Activated T-cell treated with anti-CD3 and anti-CD28 coated beads for 4 hours (primary cell): Measurements from ENCODE around the gene KRT6C.
"Not testable (repeated sequence)": the region's sequence is repeated elsewhere in the genome, so short reads cannot be mapped to it uniquely, and the experiment has no call there.

Experiments
- DNase-seq: peaks from one replicate; pipeline ENCODE4 v3.0.0-alpha.2; 2020

Gene KRT6C

GRCh38 chr12:52473768-52474167 lies at the start of gene KRT6C:
Gene KRT6C, minus strand, starts transcription at chr12:52473805. Its CDS starts 68 bp downstream, at chr12:52473737.
- no peak for DNase-seq

GRCh38 chr12:52522346-52523011 lies 48.9 kb upstream of the KRT6C start:
- DNase-seq, result no peak

- no peak for DNase-seq
Measured at GRCh38 chr12:52521568-52522266, 48.1 kb upstream of the KRT6C start.

- DNase-seq, result no peak
Measured at GRCh38 chr12:52521175-52521567, 47.6 kb upstream of the KRT6C start.

- DNase-seq, result no peak
Measured at GRCh38 chr12:52519826-52520662, 46.4 kb upstream of the KRT6C start, which contains the start of gene KRT5. Gene KRT5, minus strand, starts transcription at chr12:52520394. Its CDS starts 98 bp downstream, at chr12:52520296.

GRCh38 chr12:52519387-52519703 lies 45.7 kb upstream of the KRT6C start:
- no peak for DNase-seq

GRCh38 chr12:52518574-52519386 lies 45.2 kb upstream of the KRT6C start:
- DNase-seq, result no peak

GRCh38 chr12:52517888-52518287 lies 44.3 kb upstream of the KRT6C start:
- DNase-seq, result no peak

- no peak for DNase-seq
Measured at GRCh38 chr12:52517005-52517835, 43.6 kb upstream of the KRT6C start.

GRCh38 chr12:52515927-52516831 lies 42.6 kb upstream of the KRT6C start:
- DNase-seq, result no peak

- no peak for DNase-seq
Measured at GRCh38 chr12:52515319-52515646, 41.7 kb upstream of the KRT6C start.

GRCh38 chr12:52514471-52515318 lies 41.1 kb upstream of the KRT6C start:
- no peak for DNase-seq

GRCh38 chr12:52513736-52514135 lies 40.1 kb upstream of the KRT6C start:
- no peak for DNase-seq

GRCh38 chr12:52508211-52508610 lies 34.6 kb upstream of the KRT6C start:
- no peak for DNase-seq

- DNase-seq, result no peak
Measured at GRCh38 chr12:52506858-52507715, 33.5 kb upstream of the KRT6C start.

- no peak for DNase-seq
Measured at GRCh38 chr12:52502877-52503276, 29.3 kb upstream of the KRT6C start.

- no peak for DNase-seq
Measured at GRCh38 chr12:52501490-52501889, 27.9 kb upstream of the KRT6C start.

GRCh38 chr12:52500574-52500973 lies 27.0 kb upstream of the KRT6C start:
- DNase-seq, result not testable (repeated sequence)
